ENCODE results near the gene CAPN15. TPM values are rescaled to one million over a fixed set of nuclear protein-coding genes. Genes with fewer than 3 reads are reported as not detected.

Gene CAPN15
- total and polyA plus RNA-seq, 9 of the 15 experiments (the other 6 are each of a cell fraction or from before 2014, with no cell fraction given), result 0.62 to 111 (median 14.2) TPM

DNA sequence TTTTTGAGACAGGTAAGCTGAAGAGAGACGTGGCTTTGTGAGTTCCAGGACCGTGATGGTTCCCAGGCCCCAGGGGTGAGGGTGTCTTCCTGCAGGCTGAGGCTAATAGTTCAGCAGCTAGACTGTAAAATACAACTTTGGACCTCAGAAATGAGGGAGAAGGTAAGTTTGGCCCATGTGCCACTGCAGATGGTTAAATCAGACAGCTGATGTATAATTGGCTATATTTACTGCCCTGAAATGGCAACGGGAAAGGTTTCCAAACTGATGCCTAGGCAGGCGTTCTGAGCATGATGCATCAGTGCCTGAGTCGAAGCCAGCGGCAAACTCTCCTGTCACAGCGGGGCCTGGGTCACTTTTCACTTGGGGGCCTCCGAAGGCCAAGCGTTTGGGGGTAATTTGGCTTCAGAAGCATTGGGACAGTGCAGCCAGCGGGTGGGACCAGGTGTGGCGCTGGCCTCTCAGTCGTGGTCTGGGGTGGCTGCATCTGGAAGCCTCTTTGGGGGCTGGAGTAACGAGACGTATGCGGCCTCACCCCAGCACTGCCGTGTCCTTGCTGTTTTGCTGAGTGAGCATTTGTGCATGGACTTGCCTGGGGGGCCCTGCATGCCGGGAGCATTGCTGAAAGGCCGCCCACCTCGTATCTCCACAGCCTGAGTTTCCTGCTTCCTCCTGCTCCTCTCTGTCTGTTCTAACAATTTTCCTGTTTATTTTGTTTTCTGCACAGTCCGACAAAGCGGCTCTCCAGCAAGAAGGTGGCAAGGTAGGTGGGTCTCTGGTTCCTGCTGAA is 31.2 kb upstream of the CAPN15 start (continued):
- TF ChIP-seq MAFK (IDR thresholded peaks at IDR 0.05; ENCODE audit: low read length), result peak; percentile 47
- no peak for TF ChIP-seq ATF7 (IDR thresholded peaks at IDR 0.05)
- TF ChIP-seq, protein P1, sequence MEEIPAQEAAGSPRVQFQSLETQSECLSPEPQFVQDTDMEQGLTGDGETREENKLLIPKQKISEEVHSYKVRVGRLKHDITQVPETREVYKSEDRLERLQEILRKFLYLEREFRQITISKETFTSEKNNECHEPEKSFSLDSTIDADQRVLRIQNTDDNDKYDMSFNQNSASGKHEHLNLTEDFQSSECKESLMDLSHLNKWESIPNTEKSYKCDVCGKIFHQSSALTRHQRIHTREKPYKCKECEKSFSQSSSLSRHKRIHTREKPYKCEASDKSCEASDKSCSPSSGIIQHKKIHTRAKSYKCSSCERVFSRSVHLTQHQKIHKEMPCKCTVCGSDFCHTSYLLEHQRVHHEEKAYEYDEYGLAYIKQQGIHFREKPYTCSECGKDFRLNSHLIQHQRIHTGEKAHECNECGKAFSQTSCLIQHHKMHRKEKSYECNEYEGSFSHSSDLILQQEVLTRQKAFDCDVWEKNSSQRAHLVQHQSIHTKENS (CRISPR knock-in tag; IDR thresholded peaks at IDR 0.05), result no peak
- no peak for TF ChIP-seq ZNF140 (CRISPR knock-in tag; IDR thresholded peaks at IDR 0.05)
- TF ChIP-seq, protein P2, sequence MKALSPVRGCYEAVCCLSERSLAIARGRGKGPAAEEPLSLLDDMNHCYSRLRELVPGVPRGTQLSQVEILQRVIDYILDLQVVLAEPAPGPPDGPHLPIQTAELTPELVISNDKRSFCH (CRISPR knock-in tag; IDR thresholded peaks at IDR 0.05), result no peak
- TF ChIP-seq, protein P2 (tag; IDR thresholded peaks at IDR 0.05), result no peak
- TF ChIP-seq POLR2G (IDR thresholded peaks at IDR 0.05; ENCODE audit: low read depth, low read length), result 0 out of 2 replicates have a peak, but pooled peaks have one; percentile 15
- peak; percentile 64 for TF ChIP-seq MAFG (tag; conservative IDR thresholded peaks at IDR 0.05)
- peak; percentile 82 for TF ChIP-seq ZNF316 (IDR thresholded peaks at IDR 0.05)

DNA sequence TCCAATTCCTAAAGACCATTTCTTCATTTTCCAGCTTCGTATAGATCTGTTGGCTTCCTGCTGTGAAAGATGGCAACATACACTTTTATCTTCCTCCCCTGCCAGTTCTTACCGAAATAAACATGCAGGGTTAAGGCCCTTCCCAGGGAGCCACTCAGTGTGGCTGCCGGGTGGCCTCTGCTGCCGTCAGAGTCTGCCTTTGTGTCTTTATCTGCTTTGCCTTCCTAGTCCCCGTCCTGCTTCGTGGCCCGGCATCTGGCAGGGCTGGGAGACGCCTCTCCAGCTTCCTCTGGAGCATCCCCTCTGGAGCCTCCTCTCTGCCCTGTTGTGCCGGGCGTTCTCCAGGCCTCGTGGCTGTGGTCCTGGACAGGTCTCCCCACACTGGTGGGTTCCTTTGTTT is 30.3 kb upstream of the CAPN15 start:
- Histone ChIP-seq H3K4me2 (ENCODE audit: insufficient read depth, low read length) (no peak overlapping the region), H3K27me3 (ENCODE audit: control insufficient read depth in 2 of 2, insufficient read depth in 2 of 2, low read length in 2 of 2) (no peaks in the 10 kb centered on the region), H3K36me3 (ENCODE audit: control insufficient read depth, insufficient read depth, low read length) (no peaks in the 10 kb centered on the region), H3K9ac (ENCODE audit: insufficient read depth in 1 of 2, low read depth in 2 of 2, low read length in 2 of 2) (peak overlapping the region in 1 of 2 experiments; percentile 50; a peak in 1 of 4 replicates), H3K9me3 (replicated peaks; ENCODE audit: control insufficient read depth, insufficient read depth, low read depth, low read length) (no peaks in the 10 kb centered on the region), H3K4me1 (replicated peaks in 1 of 2; ENCODE audit: control insufficient read depth in 2 of 2, insufficient read depth in 2 of 2, low read length in 2 of 2) (peaks cover 0 to 32% of the 10 kb centered on the region in 2 experiments; a peak in 2 of 5 replicates), H3K79me2 (ENCODE audit: control insufficient read depth, insufficient read depth, low read length) (no peaks in the 10 kb centered on the region), H3K4me3 (no peak overlapping the region), H3K27ac (ENCODE audit: extremely low read depth, low read depth, low read length) (no peak overlapping the region), H3K9me1 (ENCODE audit: control insufficient read depth, insufficient read depth, low read length) (no peaks in the 10 kb centered on the region), H2AFZ (ENCODE audit: low read depth, low read length) (no peak overlapping the region), H4K20me1 (replicated peaks; ENCODE audit: control insufficient read depth, insufficient read depth, low read length) (no peaks in the 10 kb centered on the region)
- no peak for FAIRE-seq
- ChIA-PET CTCF (ENCODE audit: low intra/inter-chr PET ratio) (interaction anchor here (0.6 kb wide), 1 partner anchor 432 kb away, joined by 3 read pairs; no protein-coding TSS in a partner anchor), POLR2A (interaction anchor here (0.7 to 0.9 kb wide), 3 partner anchors 12 to 25 kb away, joined by 3 read pairs; no protein-coding TSS in a partner anchor)
- ATAC-seq, result no peak
- intact Hi-C loops (cut with micrococcal nuclease), result no loop called here
- no peak for DNase-seq (ENCODE audit: extremely low read depth in 1 of 4, low spot score in 3 of 4)
- in situ Hi-C loops (cut with MboI), result no loop called here
- 40% methylated on average over 11 of the region's 11 CpGs for WGBS (ENCODE audit: insufficient coverage, low coverage, missing lambda C conversion rate)
- BruUV-seq (replicated peaks), result no TSS peak
- TF ChIP-seq, protein P3, sequence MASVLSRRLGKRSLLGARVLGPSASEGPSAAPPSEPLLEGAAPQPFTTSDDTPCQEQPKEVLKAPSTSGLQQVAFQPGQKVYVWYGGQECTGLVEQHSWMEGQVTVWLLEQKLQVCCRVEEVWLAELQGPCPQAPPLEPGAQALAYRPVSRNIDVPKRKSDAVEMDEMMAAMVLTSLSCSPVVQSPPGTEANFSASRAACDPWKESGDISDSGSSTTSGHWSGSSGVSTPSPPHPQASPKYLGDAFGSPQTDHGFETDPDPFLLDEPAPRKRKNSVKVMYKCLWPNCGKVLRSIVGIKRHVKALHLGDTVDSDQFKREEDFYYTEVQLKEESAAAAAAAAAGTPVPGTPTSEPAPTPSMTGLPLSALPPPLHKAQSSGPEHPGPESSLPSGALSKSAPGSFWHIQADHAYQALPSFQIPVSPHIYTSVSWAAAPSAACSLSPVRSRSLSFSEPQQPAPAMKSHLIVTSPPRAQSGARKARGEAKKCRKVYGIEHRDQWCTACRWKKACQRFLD (CRISPR knock-in tag; IDR thresholded peaks at IDR 0.05), result no peak
- TF ChIP-seq ZBTB8A (IDR thresholded peaks at IDR 0.05; ENCODE audit: partially characterized antibody), result no peak
- no peak for TF ChIP-seq CBFA2T3 (IDR thresholded peaks at IDR 0.05)
- no peak for TF ChIP-seq ZNF699 (CRISPR knock-in tag; IDR thresholded peaks at IDR 0.05; ENCODE audit: insufficient replicate concordance)
- TF ChIP-seq, protein P4, sequence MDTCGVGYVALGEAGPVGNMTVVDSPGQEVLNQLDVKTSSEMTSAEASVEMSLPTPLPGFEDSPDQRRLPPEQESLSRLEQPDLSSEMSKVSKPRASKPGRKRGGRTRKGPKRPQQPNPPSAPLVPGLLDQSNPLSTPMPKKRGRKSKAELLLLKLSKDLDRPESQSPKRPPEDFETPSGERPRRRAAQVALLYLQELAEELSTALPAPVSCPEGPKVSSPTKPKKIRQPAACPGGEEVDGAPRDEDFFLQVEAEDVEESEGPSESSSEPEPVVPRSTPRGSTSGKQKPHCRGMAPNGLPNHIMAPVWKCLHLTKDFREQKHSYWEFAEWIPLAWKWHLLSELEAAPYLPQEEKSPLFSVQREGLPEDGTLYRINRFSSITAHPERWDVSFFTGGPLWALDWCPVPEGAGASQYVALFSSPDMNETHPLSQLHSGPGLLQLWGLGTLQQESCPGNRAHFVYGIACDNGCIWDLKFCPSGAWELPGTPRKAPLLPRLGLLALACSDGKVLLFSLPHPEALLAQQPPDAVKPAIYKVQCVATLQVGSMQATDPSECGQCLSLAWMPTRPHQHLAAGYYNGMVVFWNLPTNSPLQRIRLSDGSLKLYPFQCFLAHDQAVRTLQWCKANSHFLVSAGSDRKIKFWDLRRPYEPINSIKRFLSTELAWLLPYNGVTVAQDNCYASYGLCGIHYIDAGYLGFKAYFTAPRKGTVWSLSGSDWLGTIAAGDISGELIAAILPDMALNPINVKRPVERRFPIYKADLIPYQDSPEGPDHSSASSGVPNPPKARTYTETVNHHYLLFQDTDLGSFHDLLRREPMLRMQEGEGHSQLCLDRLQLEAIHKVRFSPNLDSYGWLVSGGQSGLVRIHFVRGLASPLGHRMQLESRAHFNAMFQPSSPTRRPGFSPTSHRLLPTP (IDR thresholded peaks at IDR 0.05; ENCODE audit: borderline replicate concordance, extremely low read depth, insufficient read length), result no peak
- TF ChIP-seq MCM5 (IDR thresholded peaks at IDR 0.05; ENCODE audit: low read depth), result no peak

Measured in K562 (cell line).